ENCODE results near the gene CCDC57.
A peak's percentile ranks its signal among the peaks of the same experiment; 100 is the strongest.

The CCDC57 gene

GRCh38 chr17:82105882-82106687 lies 106.6 kb downstream of the CCDC57 start:
- DNase-seq (ENCODE audit: low read depth): peak; percentile 88

- no peak for DNase-seq (ENCODE audit: low read depth)
These were observed 107.2 kb downstream of the CCDC57 start for GRCh38 chr17:82105417-82105881.

GRCh38 chr17:82104797-82105416 lies 107.7 kb downstream of the CCDC57 start:
- no peak for DNase-seq (ENCODE audit: low read depth)

GRCh38 chr17:82103553-82104451 lies 108.8 kb downstream of the CCDC57 start:
- DNase-seq (ENCODE audit: low read depth): no peak

GRCh38 chr17:82101767-82102679 lies 110.6 kb downstream of the CCDC57 start:
- no peak for DNase-seq (ENCODE audit: low read depth)

- DNase-seq (ENCODE audit: low read depth): no peak
These were observed 111.3 kb downstream of the CCDC57 start for GRCh38 chr17:82101301-82101715.

GRCh38 chr17:82100502-82101298 lies 111.9 kb downstream of the CCDC57 start:
- DNase-seq (ENCODE audit: low read depth): no peak

GRCh38 chr17:82098939-82099763 lies 113.5 kb downstream of the CCDC57 start:
- DNase-seq (ENCODE audit: low read depth): peak; percentile 54

- DNase-seq (ENCODE audit: low read depth): peak; percentile 88
These were observed 114.3 kb downstream of the CCDC57 start, which contains the start of gene FASN for GRCh38 chr17:82098169-82098938. Gene FASN, minus strand, starts transcription at chr17:82098236. Its CDS starts 1,791 bp downstream, at chr17:82096445.

GRCh38 chr17:82097919-82098168 lies 114.8 kb downstream of the CCDC57 start:
- no peak for DNase-seq (ENCODE audit: low read depth)

GRCh38 chr17:82097184-82097918 lies 115.3 kb downstream of the CCDC57 start:
- peak; percentile 45 for DNase-seq (ENCODE audit: low read depth)

GRCh38 chr17:82096709-82097183 lies 115.9 kb downstream of the CCDC57 start:
- DNase-seq (ENCODE audit: low read depth): no peak

- DNase-seq (ENCODE audit: low read depth): no peak
These were observed 116.6 kb downstream of the CCDC57 start for GRCh38 chr17:82095777-82096708.

- no peak for DNase-seq (ENCODE audit: low read depth)
These were observed 117.5 kb downstream of the CCDC57 start for GRCh38 chr17:82094931-82095776.

GRCh38 chr17:82092995-82093751 lies 119.5 kb downstream of the CCDC57 start:
- no peak for DNase-seq (ENCODE audit: low read depth)
